NK-92 (cell line): ENCODE measurements around the gene ZDHHC11.
"Not testable (repeated sequence)": the region's sequence is repeated elsewhere in the genome, so short reads cannot be mapped to it uniquely, and the experiment has no call there.

Source experiments
- DNase-seq: peaks from one replicate; lab custom pipeline; 2025; ENCODE audit not compliant: unreplicated experiment; lab: John Stamatoyannopoulos, UW

ZDHHC11 gene

GRCh38 chr5:763998-764781 lies 86.6 kb downstream of the ZDHHC11 start:
- DNase-seq = no peak

GRCh38 chr5:763397-763796 lies 87.4 kb downstream of the ZDHHC11 start:
- no peak for DNase-seq

GRCh38 chr5:762996-763395 lies 87.8 kb downstream of the ZDHHC11 start:
- DNase-seq = not testable (repeated sequence)

- no peak for DNase-seq
Observed at GRCh38 chr5:761854-762710, 88.7 kb downstream of the ZDHHC11 start.

- DNase-seq = no peak
Observed at GRCh38 chr5:761059-761771, 89.6 kb downstream of the ZDHHC11 start.

- no peak for DNase-seq
Observed at GRCh38 chr5:760363-761058, 90.3 kb downstream of the ZDHHC11 start.

GRCh38 chr5:759781-760362 lies 90.9 kb downstream of the ZDHHC11 start:
- DNase-seq = no peak

- no peak for DNase-seq
Observed at GRCh38 chr5:759111-759751, 91.6 kb downstream of the ZDHHC11 start.

GRCh38 chr5:758698-759053 lies 92.1 kb downstream of the ZDHHC11 start:
- no peak for DNase-seq

- no peak for DNase-seq
Observed at GRCh38 chr5:757931-758697, 92.7 kb downstream of the ZDHHC11 start.

GRCh38 chr5:757346-757930 lies 93.3 kb downstream of the ZDHHC11 start:
- DNase-seq = no peak

GRCh38 chr5:756865-757345 lies 93.9 kb downstream of the ZDHHC11 start:
- DNase-seq = no peak

GRCh38 chr5:756171-756570 lies 94.6 kb downstream of the ZDHHC11 start:
- DNase-seq = no peak

GRCh38 chr5:754143-754632 lies 96.6 kb downstream of the ZDHHC11 start:
- DNase-seq = not testable (repeated sequence)

- not testable (repeated sequence) for DNase-seq
Observed at GRCh38 chr5:753567-754142, 97.1 kb downstream of the ZDHHC11 start.

GRCh38 chr5:752532-753115 lies 98.2 kb downstream of the ZDHHC11 start:
- DNase-seq = not testable (repeated sequence)

GRCh38 chr5:751992-752391 lies 98.8 kb downstream of the ZDHHC11 start:
- not testable (repeated sequence) for DNase-seq

- no peak for DNase-seq
Observed at GRCh38 chr5:751496-751895, 99.3 kb downstream of the ZDHHC11 start.
